Measurements from ENCODE around the gene NDUFV1.

DNA sequence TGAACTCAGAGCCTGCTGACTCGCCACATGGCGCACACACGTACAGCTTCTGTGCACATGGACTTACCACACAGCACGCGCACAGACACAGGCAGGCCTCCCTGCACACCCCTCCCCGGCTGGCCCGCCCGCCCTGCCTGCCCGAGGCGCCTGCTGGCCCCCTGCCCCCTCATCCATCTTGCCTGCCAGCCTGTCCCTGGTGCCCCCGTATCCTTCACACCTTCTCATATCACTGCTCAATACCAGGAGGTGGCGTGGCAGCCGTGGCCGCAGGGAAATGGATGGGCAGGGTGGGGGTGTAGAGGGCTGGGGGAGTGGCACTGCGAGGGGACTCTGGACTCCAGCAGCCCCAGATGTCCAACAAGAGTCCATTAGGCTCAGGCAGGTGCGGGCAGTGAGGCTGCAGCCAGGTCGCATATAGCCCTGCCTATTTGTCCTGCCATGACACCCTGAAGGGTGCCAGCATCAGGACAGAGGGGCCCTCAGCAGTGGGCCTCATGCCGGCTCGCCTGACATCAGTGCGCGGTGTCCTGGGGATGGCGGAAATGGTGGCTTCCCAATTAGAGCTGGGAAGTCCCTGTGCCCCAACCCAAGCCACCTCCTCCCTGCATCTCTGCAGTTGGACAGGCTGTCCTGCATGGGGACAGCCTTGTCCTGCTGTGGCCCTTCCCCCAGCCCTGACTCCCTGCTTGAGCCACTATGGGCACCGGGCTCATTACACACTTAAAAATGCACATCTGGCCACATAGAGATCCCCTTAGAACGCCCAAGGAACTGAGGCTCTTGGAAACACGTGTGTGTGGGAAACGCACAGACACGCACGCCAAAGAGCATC is 34.8 kb downstream of the NDUFV1 start:
- TF ChIP-seq, protein P1, sequence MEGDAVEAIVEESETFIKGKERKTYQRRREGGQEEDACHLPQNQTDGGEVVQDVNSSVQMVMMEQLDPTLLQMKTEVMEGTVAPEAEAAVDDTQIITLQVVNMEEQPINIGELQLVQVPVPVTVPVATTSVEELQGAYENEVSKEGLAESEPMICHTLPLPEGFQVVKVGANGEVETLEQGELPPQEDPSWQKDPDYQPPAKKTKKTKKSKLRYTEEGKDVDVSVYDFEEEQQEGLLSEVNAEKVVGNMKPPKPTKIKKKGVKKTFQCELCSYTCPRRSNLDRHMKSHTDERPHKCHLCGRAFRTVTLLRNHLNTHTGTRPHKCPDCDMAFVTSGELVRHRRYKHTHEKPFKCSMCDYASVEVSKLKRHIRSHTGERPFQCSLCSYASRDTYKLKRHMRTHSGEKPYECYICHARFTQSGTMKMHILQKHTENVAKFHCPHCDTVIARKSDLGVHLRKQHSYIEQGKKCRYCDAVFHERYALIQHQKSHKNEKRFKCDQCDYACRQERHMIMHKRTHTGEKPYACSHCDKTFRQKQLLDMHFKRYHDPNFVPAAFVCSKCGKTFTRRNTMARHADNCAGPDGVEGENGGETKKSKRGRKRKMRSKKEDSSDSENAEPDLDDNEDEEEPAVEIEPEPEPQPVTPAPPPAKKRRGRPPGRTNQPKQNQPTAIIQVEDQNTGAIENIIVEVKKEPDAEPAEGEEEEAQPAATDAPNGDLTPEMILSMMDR (IDR thresholded peaks at IDR 0.05): no peak
- no peak for TF ChIP-seq POLR2A (IDR thresholded peaks at IDR 0.05)

Measured in testis (tissue), 2 donors.